ENCODE data around the gene CUX1. TPM values are rescaled to one million over a fixed set of nuclear protein-coding genes. Genes with fewer than 3 reads are reported as not detected.
A peak's percentile ranks its signal among the peaks of the same experiment; 100 is the strongest.

Gene CUX1
- total RNA-seq, 4 donors from 2014 or later = 40.0 to 55.9 (median 47.3) TPM

GRCh38 chr7:102287111-102287980 is 469.9 kb downstream of the CUX1 start:
- no peak for TF ChIP-seq POLR2A (IDR thresholded peaks at IDR 0.05)
- no peak for TF ChIP-seq CTCF (IDR thresholded peaks at IDR 0.05)
- Histone ChIP-seq H3K4me1 (peaks cover 18 to 39% (median 27%) of the 10 kb centered on the region in 3 donors), H3K27ac (peak overlapping the region; percentile 11 to 69 (median 38)), H3K9me3 (no peaks in the 10 kb centered on the region), H3K27me3 (peaks cover 0 to 15% (median 0%) of the 10 kb centered on the region in 4 donors), H3K4me3 (peak overlapping the region; percentile 50 to 83 (median 70)), H3K36me3 (no peaks in the 10 kb centered on the region)
- intact Hi-C loops (cut with DNase I) = loop anchor here (10.0 kb wide), 1 partner anchor 177 kb away; the partner anchor contains the start of genes ALKBH4 and LRWD1
- WGBS, 2 donors = 0 to 7% methylated on average over 2 to 15 of the region's 69 CpGs
- DNase-seq = no peak

- Histone ChIP-seq H3K9me3 (no peaks in the 10 kb centered on the region), H3K4me1 (peaks cover 18 to 42% (median 27%) of the 10 kb centered on the region in 3 donors), H3K27me3 (peaks cover 0 to 20% (median 0%) of the 10 kb centered on the region in 4 donors), H3K36me3 (no peaks in the 10 kb centered on the region), H3K4me3 (peak overlapping the region; percentile 50 to 83 (median 70)), H3K27ac (no peak overlapping the region)
- TF ChIP-seq CTCF (IDR thresholded peaks at IDR 0.05) (no peak), POLR2A (IDR thresholded peaks at IDR 0.05) (no peak)
- intact Hi-C loops (cut with DNase I) = loop anchor here (10.0 kb wide), 1 partner anchor 177 kb away; the partner anchor contains the start of genes ALKBH4 and LRWD1
- WGBS, 2 donors = 0 to 20% methylated on average over 1 to 2 of the region's 5 CpGs
- DNase-seq = no peak
Measured at GRCh38 chr7:102287981-102288278, 470.5 kb downstream of the CUX1 start.

GRCh38 chr7:102288285-102288930 is 471.0 kb downstream of the CUX1 start:
- no peak for DNase-seq
- no peaks in the 10 kb centered on the region for H3K9me3 ChIP-seq
- TF ChIP-seq CTCF (IDR thresholded peaks at IDR 0.05) (no peak), POLR2A (IDR thresholded peaks at IDR 0.05) (no peak)
- H3K36me3 ChIP-seq = no peaks in the 10 kb centered on the region
- H3K4me1 ChIP-seq = peaks cover 18 to 42% (median 27%) of the 10 kb centered on the region in 3 donors
- H3K4me3 ChIP-seq = peak overlapping the region in 3 of 4 donors; percentile 63 to 83 (median 78)
- 22 to 26% methylated on average over 9 to 10 of the region's 10 CpGs for WGBS, 2 donors
- intact Hi-C loops (cut with DNase I) = loop anchor here (10.0 kb wide), 1 partner anchor 176 kb away; the partner anchor contains the start of genes ALKBH4 and LRWD1
- no peak overlapping the region for H3K27ac ChIP-seq
- H3K27me3 ChIP-seq = peaks cover 0 to 23% (median 0%) of the 10 kb centered on the region in 4 donors

GRCh38 chr7:102289057-102289456 is 471.6 kb downstream of the CUX1 start:
- Histone ChIP-seq H3K27ac (no peak overlapping the region), H3K9me3 (no peaks in the 10 kb centered on the region), H3K4me1 (peaks cover 18 to 42% (median 27%) of the 10 kb centered on the region in 3 donors), H3K36me3 (no peaks in the 10 kb centered on the region), H3K4me3 (no peak overlapping the region), H3K27me3 (peaks cover 0 to 26% (median 0%) of the 10 kb centered on the region in 4 donors)
- intact Hi-C loops (cut with DNase I) = loop anchor here (10.0 kb wide), 1 partner anchor 176 kb away; the partner anchor contains the start of genes ALKBH4 and LRWD1
- DNase-seq = no peak
- WGBS, 2 donors = 80 to 90% methylated on average over 3 to 4 of the region's 9 CpGs
- TF ChIP-seq CTCF (IDR thresholded peaks at IDR 0.05) (no peak), POLR2A (IDR thresholded peaks at IDR 0.05) (no peak)

All from esophagus squamous epithelium (tissue), 5 donors.